ENCODE results near the gene CTBP2. TPM values are rescaled to one million over a fixed set of nuclear protein-coding genes. Genes with fewer than 3 reads are reported as not detected.

CTBP2 gene
- total RNA-seq, 2 donors from 2014 or later, result 75.3 to 109 TPM

DNA sequence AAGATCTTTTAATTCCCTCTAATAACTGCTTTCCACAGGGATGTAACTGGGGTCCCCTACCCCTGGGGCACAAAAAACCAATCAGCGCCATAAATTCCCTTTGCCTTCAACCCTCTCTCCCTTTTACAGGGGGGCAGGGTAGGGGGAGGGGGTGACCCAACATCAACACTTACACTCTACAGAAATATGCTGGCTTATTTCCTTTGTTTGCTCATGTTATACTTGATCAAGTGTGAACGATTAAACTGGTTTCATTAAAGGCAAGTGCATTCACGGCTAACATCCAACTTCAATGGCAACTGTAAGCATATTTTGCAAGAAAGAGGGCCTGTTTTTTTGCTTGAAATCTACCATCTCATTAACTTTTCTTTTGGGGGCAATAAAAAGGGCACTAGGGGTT lies 2.9 kb downstream of the CTBP2 start:
- peaks cover 55% of the 10 kb centered on the region for H3K4me1 Mint-ChIP-seq
- H3K27me3 ChIP-seq (ENCODE audit: control insufficient read depth, insufficient read depth, low read length, poor library complexity, severe bottlenecking), result no peaks in the 10 kb centered on the region
- WGBS, 2 experiments (ENCODE audit: insufficient coverage in 1 of 2, insufficient read length in 1 of 2), result 7 to 10% methylated on average over 2 of the region's 3 CpGs
- peak overlapping the region; percentile 23 for H3K9ac ChIP-seq (ENCODE audit: extremely low read depth, low read length, poor library complexity, severe bottlenecking)
- no peak overlapping the region for H3K27ac Mint-ChIP-seq
- H3K9me3 ChIP-seq (ENCODE audit: control insufficient read depth, low read length), result no peaks in the 10 kb centered on the region
- H3K4me1 ChIP-seq (ENCODE audit: control insufficient read depth, insufficient read depth, low read length), result peaks cover 15% of the 10 kb centered on the region
- H3K4me3 Mint-ChIP-seq, result peak overlapping the region; percentile 79
- DNase-seq, result no peak
- H3K4me3 ChIP-seq (ENCODE audit: low read length), result peak overlapping the region; percentile 92
- H3K27me3 Mint-ChIP-seq (ENCODE audit: insufficient read depth), result no peaks in the 10 kb centered on the region
- TF ChIP-seq CTCF (conservative IDR thresholded peaks at IDR 0.05), result no peak
- H3K36me3 Mint-ChIP-seq (ENCODE audit: low read depth), result no peaks in the 10 kb centered on the region
- no peaks in the 10 kb centered on the region for H3K9me3 Mint-ChIP-seq
- no peaks in the 10 kb centered on the region for H3K36me3 ChIP-seq (ENCODE audit: control insufficient read depth, insufficient read depth, low read length)
- H3K27ac ChIP-seq (ENCODE audit: low read depth, low read length), result no peak overlapping the region

DNA sequence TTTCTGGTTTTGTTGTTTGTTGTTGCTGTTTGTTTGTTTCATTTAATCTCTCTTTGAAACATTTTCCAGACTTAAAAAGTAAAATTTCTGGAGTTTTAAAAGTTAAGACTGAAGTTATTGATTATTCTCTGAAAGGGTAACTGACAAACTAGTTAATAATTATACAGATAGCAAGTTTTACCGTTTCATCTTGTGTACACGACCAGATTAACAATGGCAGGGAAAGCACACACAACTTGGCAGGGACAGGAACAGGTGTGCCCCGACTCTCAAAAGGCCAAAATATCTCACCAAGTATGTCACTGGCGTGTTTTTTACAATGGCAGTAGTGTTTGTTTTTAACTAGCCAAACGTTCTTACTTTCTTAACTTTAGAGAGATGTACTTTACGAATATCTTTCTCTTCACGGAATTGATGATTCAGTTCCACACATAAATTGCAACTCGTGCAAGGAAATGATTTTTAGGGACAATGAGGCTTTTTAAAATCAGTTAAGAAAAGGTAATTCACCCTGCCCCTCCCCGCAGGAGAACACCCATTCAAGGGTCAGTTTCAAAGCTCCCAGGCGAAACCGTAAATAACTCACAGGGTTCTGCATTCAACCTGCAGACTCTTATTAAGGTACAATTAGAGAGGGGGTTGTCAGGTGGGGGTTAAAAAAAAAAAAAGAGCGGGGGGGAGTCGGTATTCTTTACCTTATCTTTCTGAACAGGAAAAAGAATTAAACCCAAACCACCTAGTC lies 3.5 kb downstream of the CTBP2 start:
- Mint-ChIP-seq H3K36me3 (ENCODE audit: low read depth) (no peaks in the 10 kb centered on the region), H3K4me1 (peaks cover 57% of the 10 kb centered on the region), H3K27me3 (ENCODE audit: insufficient read depth) (no peaks in the 10 kb centered on the region), H3K4me3 (peak overlapping the region; percentile 79), H3K9me3 (no peaks in the 10 kb centered on the region), H3K27ac (no peak overlapping the region)
- no peak for TF ChIP-seq CTCF (conservative IDR thresholded peaks at IDR 0.05)
- no peaks in the 10 kb centered on the region for H3K9me3 ChIP-seq (ENCODE audit: control insufficient read depth, low read length)
- peak overlapping the region; percentile 23 for H3K9ac ChIP-seq (ENCODE audit: extremely low read depth, low read length, poor library complexity, severe bottlenecking)
- H3K36me3 ChIP-seq (ENCODE audit: control insufficient read depth, insufficient read depth, low read length), result no peaks in the 10 kb centered on the region
- H3K27me3 ChIP-seq (ENCODE audit: control insufficient read depth, insufficient read depth, low read length, poor library complexity, severe bottlenecking), result no peaks in the 10 kb centered on the region
- H3K4me1 ChIP-seq (ENCODE audit: control insufficient read depth, insufficient read depth, low read length), result peaks cover 14% of the 10 kb centered on the region
- no peak overlapping the region for H3K27ac ChIP-seq (ENCODE audit: low read depth, low read length)
- peak overlapping the region; percentile 92 for H3K4me3 ChIP-seq (ENCODE audit: low read length)
- DNase-seq, result no peak
- 11 to 20% methylated on average over 5 to 11 of the region's 13 CpGs for WGBS, 2 experiments (ENCODE audit: insufficient coverage in 1 of 2, insufficient read length in 1 of 2)

- no peaks in the 10 kb centered on the region for H3K9me3 ChIP-seq (ENCODE audit: control insufficient read depth, low read length)
- peak overlapping the region; percentile 92 for H3K4me3 ChIP-seq (ENCODE audit: low read length)
- peaks cover 1% of the 10 kb centered on the region for H3K36me3 Mint-ChIP-seq (ENCODE audit: low read depth)
- peak overlapping the region; percentile 59 for H3K27ac Mint-ChIP-seq
- H3K27ac ChIP-seq (ENCODE audit: low read depth, low read length), result no peak overlapping the region
- no peak overlapping the region for H3K9ac ChIP-seq (ENCODE audit: extremely low read depth, low read length, poor library complexity, severe bottlenecking)
- peak overlapping the region; percentile 79 for H3K4me3 Mint-ChIP-seq
- TF ChIP-seq CTCF (conservative IDR thresholded peaks at IDR 0.05), result no peak
- H3K4me1 Mint-ChIP-seq, result peaks cover 58% of the 10 kb centered on the region
- H3K9me3 Mint-ChIP-seq, result no peaks in the 10 kb centered on the region
- no peak for DNase-seq
- no peaks in the 10 kb centered on the region for H3K27me3 Mint-ChIP-seq (ENCODE audit: insufficient read depth)
- 17% methylated on average over 2 of the region's 3 CpGs; no CpG with 5 or more reads in 1 of the 2 experiments for WGBS, 2 experiments (ENCODE audit: insufficient coverage in 1 of 2, insufficient read length in 1 of 2)
- no peaks in the 10 kb centered on the region for H3K27me3 ChIP-seq (ENCODE audit: control insufficient read depth, insufficient read depth, low read length, poor library complexity, severe bottlenecking)
- H3K36me3 ChIP-seq (ENCODE audit: control insufficient read depth, insufficient read depth, low read length), result peaks cover 2% of the 10 kb centered on the region
- H3K4me1 ChIP-seq (ENCODE audit: control insufficient read depth, insufficient read depth, low read length), result peaks cover 14% of the 10 kb centered on the region
Measured at GRCh38 chr10:125156196-125156595, 4.2 kb downstream of the CTBP2 start.

All from endodermal cell (in vitro differentiated cells).